HepG2 (cell line): Measurements from ENCODE around the gene SLX4. TPM values are rescaled to one million over a fixed set of nuclear protein-coding genes. Genes with fewer than 3 reads are reported as not detected.

ENCODE experiments used
- ATF1 ChIP-seq: IDR thresholded peaks from 2 replicates; pipeline ENCODE4 v1.6.1; 2016; ENCODE audit warnings: mild to moderate bottlenecking, control low read depth
- ATF7 ChIP-seq, 2 experiments: fragments of 450-650 bp in 1 of 2; sonication (generic) in 1 of 2; formaldehyde crosslinking in 1 of 2; IDR thresholded peaks; 2 replicates each; pipeline versions ENCODE4 v1.4.0 to v1.6.1; 2016 to 2020; ENCODE audit warnings: antibody characterized with exemption in 1 of 2, mild to moderate bottlenecking in 1 of 2, missing genetic modification reagents in 1 of 2
- ATRX ChIP-seq: sonication (generic); formaldehyde crosslinking; IDR thresholded peaks from 2 replicates; pipeline ENCODE4 v1.4.0; 2020; ENCODE audit warnings: missing genetic modification reagents, borderline replicate concordance
- CBX1 ChIP-seq: IDR thresholded peaks from one replicate; pipeline ENCODE4 v1.6.1; 2016; ENCODE audit warnings: antibody characterized with exemption, low read depth
- ELF3 ChIP-seq: IDR thresholded peaks from 2 replicates; pipeline ENCODE4 v1.6.1; 2016; ENCODE audit warnings: missing genetic modification reagents, missing compliant biosample characterization
- ELK4 ChIP-seq: sonication (generic); formaldehyde crosslinking; IDR thresholded peaks from 2 replicates; pipeline ENCODE4 v1.9.0; 2021; ENCODE audit warnings: missing genetic modification reagents, borderline replicate concordance
- FOXK1 ChIP-seq: sonication (generic); formaldehyde crosslinking; IDR thresholded peaks from 2 replicates; pipeline ENCODE4 v1.4.0; 2020; ENCODE audit warnings: low read depth, missing genetic modification reagents, borderline replicate concordance
- IKZF5 ChIP-seq: IDR thresholded peaks from 2 replicates; pipeline ENCODE4 v1.6.1; 2018; ENCODE audit warnings: missing genetic modification reagents, mild to moderate bottlenecking, missing compliant biosample characterization
- JUN ChIP-seq: sonication (generic); formaldehyde crosslinking; IDR thresholded peaks from 2 replicates; pipeline ENCODE4 v1.4.0; 2020; ENCODE audit warnings: mild to moderate bottlenecking, missing genetic modification reagents
- MED1 ChIP-seq: sonication (generic); formaldehyde crosslinking; IDR thresholded peaks from 2 replicates; pipeline ENCODE4 v1.4.0; 2020; ENCODE audit warnings: missing genetic modification reagents
- MTA1 ChIP-seq: sonication (generic); formaldehyde crosslinking; IDR thresholded peaks from 2 replicates; pipeline ENCODE4 v1.4.0; 2020; ENCODE audit warnings: missing genetic modification reagents, mild to moderate bottlenecking, borderline replicate concordance
- NFKB2 ChIP-seq: sonication (generic); formaldehyde crosslinking; IDR thresholded peaks from 2 replicates; pipeline ENCODE4 v1.4.0; 2020; ENCODE audit warnings: missing genetic modification reagents, borderline replicate concordance
- NR2F2 ChIP-seq: IDR thresholded peaks from 2 replicates; pipeline ENCODE4 v1.6.1; 2012; ENCODE audit warnings: low read depth, inconsistent platforms, borderline replicate concordance
- PAX8 ChIP-seq: sonication (generic); formaldehyde crosslinking; IDR thresholded peaks from 2 replicates; pipeline ENCODE4 v1.8.0; 2022; ENCODE audit warnings: mild to moderate bottlenecking, missing genetic modification reagents, borderline replicate concordance
- POLR2A ChIP-seq, 2 experiments: IDR thresholded peaks; 2 replicates each; pipeline ENCODE4 v1.6.1; 2011; ENCODE audit warnings: low read depth in 2 of 2, low read length in 2 of 2, mild to moderate bottlenecking in 1 of 2, moderate library complexity in 1 of 2; ENCODE audit not compliant: insufficient read depth in 1 of 2
- RFX3 ChIP-seq: IDR thresholded peaks from 2 replicates; pipeline ENCODE4 v1.6.1; 2016; ENCODE audit warnings: missing biosample characterization, missing genetic modification reagents
- SP2 ChIP-seq: sonication (generic); formaldehyde crosslinking; IDR thresholded peaks from 2 replicates; pipeline ENCODE4 v1.5.1; 2020; ENCODE audit warnings: mild to moderate bottlenecking, missing genetic modification reagents
- SPEN ChIP-seq: sonication (generic); formaldehyde crosslinking; IDR thresholded peaks from 2 replicates; pipeline ENCODE4 v1.5.1; 2020; ENCODE audit warnings: low read depth, mild to moderate bottlenecking, missing genetic modification reagents
- TBL1XR1 ChIP-seq: fragments of 150-350 bp; IDR thresholded peaks from 2 replicates; pipeline ENCODE4 v1.6.1; 2014; ENCODE audit warnings: borderline replicate concordance, low read length; ENCODE audit not compliant: partially characterized antibody
- TCF7L2 ChIP-seq: IDR thresholded peaks from 2 replicates; pipeline ENCODE4 v1.6.1; 2011; ENCODE audit warnings: mild to moderate bottlenecking, low read depth, low read length, moderate library complexity
- ZNF33A ChIP-seq: sonication (generic); formaldehyde crosslinking; IDR thresholded peaks from 2 replicates; pipeline ENCODE4 v1.5.1; 2020; ENCODE audit warnings: missing genetic modification reagents, mild to moderate bottlenecking, moderate library complexity, borderline replicate concordance
- ZNF558 ChIP-seq: sonication (generic); formaldehyde crosslinking; IDR thresholded peaks from 2 replicates; pipeline ENCODE4 v1.9.0; 2022; ENCODE audit warnings: mild to moderate bottlenecking, missing genetic modification reagents, borderline replicate concordance
- ZNF850 ChIP-seq: sonication (generic); formaldehyde crosslinking; conservative IDR thresholded peaks from 2 replicates; pipeline ENCODE4 v1.9.0; 2021; ENCODE audit warnings: mild to moderate bottlenecking, missing genetic modification reagents
- polyA plus RNA-seq, 8 experiments: library from polyadenylated mRNA; depleted of rRNA in 3 of 8; stranded (reverse) in 7 of 8; unstranded in 1 of 8; fragments of >200 nt; fragmentation: Illumina TruSeq in 4 of 8; extraction: Trizol in 4 of 8; gene quantifications; 2 replicates each; pipeline versions ENCODE4 v1.2.1 to v1.2.3, GENCODE V29; 2011 to 2016; ENCODE audit warnings: low read depth in 4 of 8, missing spikeins in 1 of 8, mixed read lengths in 1 of 8; ENCODE audit not compliant: insufficient read depth in 1 of 8
- total RNA-seq, 5 experiments: library from RNA; depleted of rRNA; stranded (reverse); fragments of >200 nt; fragmentation: Illumina TruSeq; extraction: Trizol; gene quantifications; 2 replicates each; pipeline ENCODE4 v1.2.3, GENCODE V29; 2016; ENCODE audit warnings: low read depth in 1 of 5
- TF ChIP-seq, protein P1 (sequence below): IDR thresholded peaks from 2 replicates; pipeline ENCODE4 v1.6.1; 2016; ENCODE audit warnings: low read depth, control low read depth
- TF ChIP-seq, protein P2 (sequence below): sonication (generic); formaldehyde crosslinking; IDR thresholded peaks from 2 replicates; pipeline ENCODE4 v1.9.0; 2022; ENCODE audit warnings: low read depth, missing genetic modification reagents
- TF ChIP-seq, protein P3 (sequence below): sonication (generic); formaldehyde crosslinking; IDR thresholded peaks from 2 replicates; pipeline ENCODE4 v1.8.0; 2023; ENCODE audit warnings: mild to moderate bottlenecking, missing genetic modification reagents

SLX4 gene
- total and polyA plus RNA-seq, 2 of the 13 experiments (the other 11 are each of a cell fraction or from before 2014, with no cell fraction given): 1.1 to 3.6 TPM

GRCh38 chr16:3646348-3646920 is 35.0 kb upstream of the SLX4 start (continued):
- TF ChIP-seq IKZF5 (CRISPR knock-in tag) (0 out of 2 replicates have a peak, but pooled peaks have one; percentile 47), ATRX (CRISPR knock-in tag) (no peak), NFKB2 (CRISPR knock-in tag) (no peak), ATF7 (IDR thresholded peaks at IDR 0.05) (no peak), ATF7 (CRISPR knock-in tag; IDR thresholded peaks at IDR 0.05) (no peak), NR2F2 (no peak), POLR2A (IDR thresholded peaks at IDR 0.05; ENCODE audit: insufficient read depth in 1 of 2, low read depth in 2 of 2, low read length in 2 of 2) (no peak), CBX1 (no peak), SP2 (CRISPR knock-in tag) (no peak), SPEN (CRISPR knock-in tag) (no peak), TCF7L2 (no peak), MTA1 (no peak), ELF3 (peak; percentile 84), ZNF850 (no peak), ZNF558 (CRISPR knock-in tag) (no peak), MED1 (peak; percentile 54; the same call in 1 of the 2 replicates), PAX8 (CRISPR knock-in tag) (no peak), TBL1XR1 (no peak), ZNF33A (no peak), ATF1 (CRISPR knock-in tag) (no peak), ELK4 (CRISPR knock-in tag) (no peak), FOXK1 (CRISPR knock-in tag) (peak; percentile 83; the same call in 1 of the 2 replicates), JUN (CRISPR knock-in tag) (peak; percentile 77), RFX3 (no peak)
- TF ChIP-seq, protein P1, sequence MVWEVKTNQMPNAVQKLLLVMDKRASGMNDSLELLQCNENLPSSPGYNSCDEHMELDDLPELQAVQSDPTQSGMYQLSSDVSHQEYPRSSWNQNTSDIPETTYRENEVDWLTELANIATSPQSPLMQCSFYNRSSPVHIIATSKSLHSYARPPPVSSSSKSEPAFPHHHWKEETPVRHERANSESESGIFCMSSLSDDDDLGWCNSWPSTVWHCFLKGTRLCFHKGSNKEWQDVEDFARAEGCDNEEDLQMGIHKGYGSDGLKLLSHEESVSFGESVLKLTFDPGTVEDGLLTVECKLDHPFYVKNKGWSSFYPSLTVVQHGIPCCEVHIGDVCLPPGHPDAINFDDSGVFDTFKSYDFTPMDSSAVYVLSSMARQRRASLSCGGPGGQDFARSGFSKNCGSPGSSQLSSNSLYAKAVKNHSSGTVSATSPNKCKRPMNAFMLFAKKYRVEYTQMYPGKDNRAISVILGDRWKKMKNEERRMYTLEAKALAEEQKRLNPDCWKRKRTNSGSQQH (CRISPR knock-in tag): no peak
- TF ChIP-seq, protein P2, sequence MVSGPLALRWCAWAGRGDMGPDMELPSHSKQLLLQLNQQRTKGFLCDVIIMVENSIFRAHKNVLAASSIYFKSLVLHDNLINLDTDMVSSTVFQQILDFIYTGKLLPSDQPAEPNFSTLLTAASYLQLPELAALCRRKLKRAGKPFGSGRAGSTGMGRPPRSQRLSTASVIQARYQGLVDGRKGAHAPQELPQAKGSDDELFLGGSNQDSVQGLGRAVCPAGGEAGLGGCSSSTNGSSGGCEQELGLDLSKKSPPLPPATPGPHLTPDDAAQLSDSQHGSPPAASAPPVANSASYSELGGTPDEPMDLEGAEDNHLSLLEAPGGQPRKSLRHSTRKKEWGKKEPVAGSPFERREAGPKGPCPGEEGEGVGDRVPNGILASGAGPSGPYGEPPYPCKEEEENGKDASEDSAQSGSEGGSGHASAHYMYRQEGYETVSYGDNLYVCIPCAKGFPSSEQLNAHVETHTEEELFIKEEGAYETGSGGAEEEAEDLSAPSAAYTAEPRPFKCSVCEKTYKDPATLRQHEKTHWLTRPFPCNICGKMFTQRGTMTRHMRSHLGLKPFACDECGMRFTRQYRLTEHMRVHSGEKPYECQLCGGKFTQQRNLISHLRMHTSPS (CRISPR knock-in tag): no peak
- TF ChIP-seq, protein P3, sequence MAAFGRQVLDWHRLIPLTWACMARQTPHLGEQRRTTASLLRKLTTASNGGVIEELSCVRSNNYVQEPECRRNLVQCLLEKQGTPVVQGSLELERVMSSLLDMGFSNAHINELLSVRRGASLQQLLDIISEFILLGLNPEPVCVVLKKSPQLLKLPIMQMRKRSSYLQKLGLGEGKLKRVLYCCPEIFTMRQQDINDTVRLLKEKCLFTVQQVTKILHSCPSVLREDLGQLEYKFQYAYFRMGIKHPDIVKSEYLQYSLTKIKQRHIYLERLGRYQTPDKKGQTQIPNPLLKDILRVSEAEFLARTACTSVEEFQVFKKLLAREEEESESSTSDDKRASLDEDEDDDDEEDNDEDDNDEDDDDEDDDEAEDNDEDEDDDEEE (CRISPR knock-in tag): no peak
